ENCODE results near the gene SLMAP.

DNA sequence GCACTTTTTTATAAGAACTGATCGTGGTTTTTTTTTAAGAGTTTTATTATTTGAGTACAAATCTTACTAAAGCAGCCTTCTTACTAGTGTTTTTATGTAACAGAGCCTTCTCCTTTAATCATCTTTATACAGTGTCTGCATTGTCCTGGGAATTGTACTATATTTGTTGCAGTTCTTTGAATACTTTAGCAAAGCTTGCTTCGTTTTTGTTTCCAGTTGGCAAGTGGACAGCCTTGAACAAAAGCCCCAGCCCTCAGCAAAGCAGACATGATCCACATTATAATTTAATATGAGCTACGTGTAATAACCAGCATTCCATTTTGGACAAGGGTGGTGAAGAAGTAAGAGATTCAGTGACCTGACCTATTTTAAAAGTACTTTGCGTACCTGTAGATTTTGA, 139.9 kb downstream of the SLMAP start:
- TF ChIP-seq, protein P1, sequence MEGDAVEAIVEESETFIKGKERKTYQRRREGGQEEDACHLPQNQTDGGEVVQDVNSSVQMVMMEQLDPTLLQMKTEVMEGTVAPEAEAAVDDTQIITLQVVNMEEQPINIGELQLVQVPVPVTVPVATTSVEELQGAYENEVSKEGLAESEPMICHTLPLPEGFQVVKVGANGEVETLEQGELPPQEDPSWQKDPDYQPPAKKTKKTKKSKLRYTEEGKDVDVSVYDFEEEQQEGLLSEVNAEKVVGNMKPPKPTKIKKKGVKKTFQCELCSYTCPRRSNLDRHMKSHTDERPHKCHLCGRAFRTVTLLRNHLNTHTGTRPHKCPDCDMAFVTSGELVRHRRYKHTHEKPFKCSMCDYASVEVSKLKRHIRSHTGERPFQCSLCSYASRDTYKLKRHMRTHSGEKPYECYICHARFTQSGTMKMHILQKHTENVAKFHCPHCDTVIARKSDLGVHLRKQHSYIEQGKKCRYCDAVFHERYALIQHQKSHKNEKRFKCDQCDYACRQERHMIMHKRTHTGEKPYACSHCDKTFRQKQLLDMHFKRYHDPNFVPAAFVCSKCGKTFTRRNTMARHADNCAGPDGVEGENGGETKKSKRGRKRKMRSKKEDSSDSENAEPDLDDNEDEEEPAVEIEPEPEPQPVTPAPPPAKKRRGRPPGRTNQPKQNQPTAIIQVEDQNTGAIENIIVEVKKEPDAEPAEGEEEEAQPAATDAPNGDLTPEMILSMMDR (IDR thresholded peaks at IDR 0.05 in 4 of 5, conservative IDR thresholded peaks at IDR 0.05 in 1 of 5) = no peak
- TF ChIP-seq POLR2A (IDR thresholded peaks at IDR 0.05) = no peak
